KMS-11 (cell line): ENCODE measurements around the gene GSTA4.

Experiments used
- H2AFZ ChIP-seq: fragments of 200-600 bp; sonication (generic); 2 replicates; pipeline ENCODE4 v1.6.1; 2016; ENCODE audit warnings: antibody characterized with exemption, mixed run types, low read depth
- H3K27ac ChIP-seq: fragments of 200-600 bp; sonication (generic); 2 replicates; pipeline ENCODE4 v1.6.1; 2016; ENCODE audit warnings: mild to moderate bottlenecking, mixed run types
- H3K27me3 ChIP-seq: fragments of 200-600 bp; sonication (generic); 2 replicates; pipeline ENCODE4 v1.6.1; 2017; ENCODE audit warnings: mild to moderate bottlenecking, low read depth, mixed run types, moderate library complexity; ENCODE audit not compliant: insufficient read depth
- H3K36me3 ChIP-seq: fragments of 200-600 bp; sonication (generic); 2 replicates; pipeline ENCODE4 v1.6.1; 2017; ENCODE audit warnings: mild to moderate bottlenecking, mixed run types; ENCODE audit not compliant: insufficient read depth
- H3K4me1 ChIP-seq: fragments of 200-600 bp; sonication (generic); 2 replicates; pipeline ENCODE4 v1.6.1; 2016; ENCODE audit warnings: mild to moderate bottlenecking, low read depth, mixed run types; ENCODE audit not compliant: poor library complexity, severe bottlenecking
- H3K4me2 ChIP-seq: fragments of 200-600 bp; sonication (generic); 2 replicates; pipeline ENCODE4 v1.7.0; 2016; ENCODE audit warnings: mild to moderate bottlenecking, mixed run types
- H3K4me3 ChIP-seq: fragments of 200-600 bp; sonication (generic); IDR thresholded peaks from 2 replicates; pipeline ENCODE4 v1.6.1; 2017; ENCODE audit warnings: low read depth, low read length, mixed read lengths; ENCODE audit not compliant: insufficient read depth
- H3K79me2 ChIP-seq: fragments of 200-600 bp; sonication (generic); 2 replicates; pipeline ENCODE4 v1.6.1; 2016; ENCODE audit warnings: low read depth, mixed run types; ENCODE audit not compliant: insufficient read depth
- H3K9ac ChIP-seq: fragments of 200-600 bp; sonication (generic); 2 replicates; pipeline ENCODE4 v1.6.1; 2016; ENCODE audit warnings: mild to moderate bottlenecking, mixed run types
- H4K20me1 ChIP-seq: fragments of 200-600 bp; sonication (generic); 2 replicates; pipeline ENCODE4 v1.6.1; 2016; ENCODE audit warnings: mild to moderate bottlenecking, mixed run types; ENCODE audit not compliant: insufficient read depth
- TF ChIP-seq, protein P1 (sequence below): fragments of 200-600 bp; sonication (generic); conservative IDR thresholded peaks from 2 replicates; pipeline ENCODE4 v1.6.1; 2017; ENCODE audit warnings: low read depth, mild to moderate bottlenecking, antibody characterized with exemption, low read length, moderate library complexity, mixed read lengths

GSTA4 gene

GRCh38 chr6:53026526-53026925 is 31.4 kb upstream of the GSTA4 start:
- Histone ChIP-seq H3K36me3 (no peaks in the 10 kb centered on the region), H3K4me1 (peaks cover 54% of the 10 kb centered on the region), H3K27me3 (no peaks in the 10 kb centered on the region), H3K4me3 (no peak overlapping the region), H4K20me1 (no peaks in the 10 kb centered on the region), H3K27ac (no peak overlapping the region), H2AFZ (no peak overlapping the region), H3K79me2 (no peaks in the 10 kb centered on the region), H3K4me2 (no peak overlapping the region), H3K9ac (no peak overlapping the region)
- TF ChIP-seq, protein P1, sequence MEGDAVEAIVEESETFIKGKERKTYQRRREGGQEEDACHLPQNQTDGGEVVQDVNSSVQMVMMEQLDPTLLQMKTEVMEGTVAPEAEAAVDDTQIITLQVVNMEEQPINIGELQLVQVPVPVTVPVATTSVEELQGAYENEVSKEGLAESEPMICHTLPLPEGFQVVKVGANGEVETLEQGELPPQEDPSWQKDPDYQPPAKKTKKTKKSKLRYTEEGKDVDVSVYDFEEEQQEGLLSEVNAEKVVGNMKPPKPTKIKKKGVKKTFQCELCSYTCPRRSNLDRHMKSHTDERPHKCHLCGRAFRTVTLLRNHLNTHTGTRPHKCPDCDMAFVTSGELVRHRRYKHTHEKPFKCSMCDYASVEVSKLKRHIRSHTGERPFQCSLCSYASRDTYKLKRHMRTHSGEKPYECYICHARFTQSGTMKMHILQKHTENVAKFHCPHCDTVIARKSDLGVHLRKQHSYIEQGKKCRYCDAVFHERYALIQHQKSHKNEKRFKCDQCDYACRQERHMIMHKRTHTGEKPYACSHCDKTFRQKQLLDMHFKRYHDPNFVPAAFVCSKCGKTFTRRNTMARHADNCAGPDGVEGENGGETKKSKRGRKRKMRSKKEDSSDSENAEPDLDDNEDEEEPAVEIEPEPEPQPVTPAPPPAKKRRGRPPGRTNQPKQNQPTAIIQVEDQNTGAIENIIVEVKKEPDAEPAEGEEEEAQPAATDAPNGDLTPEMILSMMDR, result no peak

- TF ChIP-seq, protein P1, result no peak
- Histone ChIP-seq H3K4me1 (peaks cover 21% of the 10 kb centered on the region), H3K27me3 (no peaks in the 10 kb centered on the region)
These were observed 28.2 kb upstream of the GSTA4 start for GRCh38 chr6:53023323-53023722.

DNA sequence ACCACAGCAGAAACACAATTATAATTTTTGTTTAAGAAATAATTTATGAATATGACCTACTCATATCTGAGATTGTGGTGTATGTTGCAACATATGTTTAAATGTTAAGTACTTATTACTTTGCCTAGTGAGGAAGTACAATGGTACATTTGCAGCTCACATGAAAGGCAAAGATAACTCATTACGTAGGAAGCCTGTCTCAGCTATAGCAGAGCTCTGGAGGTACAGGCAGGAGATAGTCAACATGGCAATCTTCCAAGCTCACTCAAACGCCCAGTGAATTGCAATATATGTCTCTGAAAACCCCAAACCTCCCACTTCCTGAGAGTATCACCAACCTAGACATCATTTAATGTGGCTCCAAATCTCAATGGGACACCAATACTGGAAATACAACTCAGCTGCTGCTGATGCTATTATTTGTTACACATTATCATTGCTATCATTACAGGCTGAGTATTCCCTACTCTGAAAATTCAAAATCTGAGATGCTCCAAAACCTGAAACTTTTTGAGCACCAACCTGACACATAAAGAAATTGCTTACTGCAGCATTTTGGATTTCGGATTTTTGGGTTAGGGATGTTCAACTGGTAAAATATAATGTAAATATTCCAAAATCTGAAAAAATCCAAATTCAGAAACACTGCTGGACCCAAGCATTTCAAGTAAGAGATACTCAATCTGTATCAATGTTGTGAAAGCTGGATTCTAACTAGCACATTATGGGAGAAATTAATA is 25.1 kb upstream of the GSTA4 start:
- H2AFZ ChIP-seq, result no peak overlapping the region
- H3K36me3 ChIP-seq, result no peaks in the 10 kb centered on the region
- H4K20me1 ChIP-seq, result no peaks in the 10 kb centered on the region
- H3K4me1 ChIP-seq, result no peaks in the 10 kb centered on the region
- H3K9ac ChIP-seq, result no peak overlapping the region
- H3K27ac ChIP-seq, result no peak overlapping the region
- no peak overlapping the region for H3K4me3 ChIP-seq
- H3K4me2 ChIP-seq, result no peak overlapping the region
- no peaks in the 10 kb centered on the region for H3K79me2 ChIP-seq
- H3K27me3 ChIP-seq, result no peaks in the 10 kb centered on the region
- TF ChIP-seq, protein P1, result no peak

More at GRCh38 chr6:53023323-53023722, 28.2 kb upstream of the GSTA4 start:
- H3K9ac ChIP-seq, result no peak overlapping the region
- H3K36me3 ChIP-seq, result no peaks in the 10 kb centered on the region
- H3K4me2 ChIP-seq, result no peak overlapping the region
- no peaks in the 10 kb centered on the region for H3K79me2 ChIP-seq
- no peak overlapping the region for H2AFZ ChIP-seq
- no peak overlapping the region for H3K27ac ChIP-seq
- H4K20me1 ChIP-seq, result no peaks in the 10 kb centered on the region
- no peak overlapping the region for H3K4me3 ChIP-seq

DNA sequence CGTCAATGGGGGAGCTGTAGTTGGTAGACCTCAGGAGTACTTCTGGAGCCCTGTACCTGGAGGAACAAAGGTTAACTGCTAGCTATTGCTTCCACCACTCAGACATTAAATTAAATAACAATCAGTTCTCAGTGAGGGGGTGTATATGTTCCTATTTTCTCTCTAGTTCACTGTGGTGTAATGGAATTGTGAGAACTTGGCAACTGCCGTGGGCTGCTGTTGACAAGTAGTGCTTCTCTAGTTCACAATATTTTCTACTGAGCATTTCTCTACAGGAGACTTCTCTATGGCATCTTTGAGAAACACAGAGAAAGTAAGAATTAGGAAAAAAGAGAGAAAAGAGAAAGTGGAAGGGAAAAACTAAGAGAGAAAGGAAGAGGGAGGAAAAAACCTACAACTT is 23.4 kb upstream of the GSTA4 start:
- H3K4me3 ChIP-seq, result no peak overlapping the region

More for the DNA sequence above, 23.4 kb upstream of the GSTA4 start:
- no peak overlapping the region for H3K9ac ChIP-seq
- no peaks in the 10 kb centered on the region for H3K79me2 ChIP-seq
- H3K4me1 ChIP-seq, result no peaks in the 10 kb centered on the region
- H3K27ac ChIP-seq, result no peak overlapping the region
- H3K27me3 ChIP-seq, result no peaks in the 10 kb centered on the region
- H3K36me3 ChIP-seq, result no peaks in the 10 kb centered on the region
- TF ChIP-seq, protein P1, result no peak
- no peaks in the 10 kb centered on the region for H4K20me1 ChIP-seq
- H3K4me2 ChIP-seq, result no peak overlapping the region
- no peak overlapping the region for H2AFZ ChIP-seq
